ENCODE data around the gene ERGIC3.

ERGIC3 gene

DNA sequence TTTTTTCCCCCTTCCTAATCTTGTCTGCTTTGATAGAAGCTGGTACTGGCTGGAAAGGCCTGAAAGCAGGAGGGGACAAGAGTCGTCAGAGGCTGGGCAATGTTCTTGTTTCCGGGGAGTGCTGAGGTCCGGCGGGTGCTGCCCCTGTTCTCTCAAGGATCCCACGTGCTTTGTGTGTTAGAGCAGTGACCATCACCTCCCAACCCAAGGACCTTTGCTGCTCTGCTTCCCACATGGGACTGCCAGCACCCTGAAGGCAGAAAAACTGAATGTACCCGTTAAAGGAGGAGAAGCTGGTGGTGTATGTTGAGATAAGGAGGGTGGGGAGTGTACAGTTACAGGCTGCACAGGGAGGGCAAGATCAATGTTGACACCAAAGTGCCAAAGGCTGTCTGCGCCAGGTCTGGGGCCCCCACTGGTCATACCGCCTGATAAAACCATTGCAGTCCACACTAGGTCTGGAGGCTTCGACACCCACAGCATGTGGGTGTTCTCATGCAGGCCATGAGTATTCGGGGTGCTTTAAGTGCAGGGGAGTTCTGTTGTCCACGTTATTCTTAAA lies 27.4 kb upstream of the ERGIC3 start:
- TF ChIP-seq CTCF (IDR thresholded peaks at IDR 0.05; ENCODE audit: low read depth, low read length, poor library complexity, severe bottlenecking) (no peak), EZH2phosphoT487 (IDR thresholded peaks at IDR 0.05; ENCODE audit: borderline replicate concordance, low read length) (no peak)
- H3K4me3 ChIP-seq (ENCODE audit: low read length): no peak overlapping the region
- no peaks in the 10 kb centered on the region for H3K4me1 ChIP-seq (ENCODE audit: control insufficient read depth, low read length)
- peaks cover 24% of the 10 kb centered on the region for H3K36me3 ChIP-seq (ENCODE audit: control insufficient read depth, low read length)
- no peaks in the 10 kb centered on the region for H3F3A ChIP-seq (ENCODE audit: control insufficient read depth, insufficient read depth)
- no peak overlapping the region for H3K4me2 ChIP-seq (ENCODE audit: low read length)
- no peaks in the 10 kb centered on the region for H3K79me2 ChIP-seq (ENCODE audit: control insufficient read depth, low read length)
- H3K9me3 ChIP-seq (ENCODE audit: control insufficient read depth, insufficient read depth, low read length): no peaks in the 10 kb centered on the region
- H3K9me2 ChIP-seq (replicated peaks; ENCODE audit: control insufficient read depth, low read length): no peaks in the 10 kb centered on the region
- no peaks in the 10 kb centered on the region for H3K27me3 ChIP-seq (ENCODE audit: control insufficient read depth, low read length)
- no peak overlapping the region for H3K27ac ChIP-seq (ENCODE audit: low read depth, low read length)
- H4K20me1 ChIP-seq (ENCODE audit: control insufficient read depth, insufficient read depth, low read depth, low read length): no peaks in the 10 kb centered on the region

DNA sequence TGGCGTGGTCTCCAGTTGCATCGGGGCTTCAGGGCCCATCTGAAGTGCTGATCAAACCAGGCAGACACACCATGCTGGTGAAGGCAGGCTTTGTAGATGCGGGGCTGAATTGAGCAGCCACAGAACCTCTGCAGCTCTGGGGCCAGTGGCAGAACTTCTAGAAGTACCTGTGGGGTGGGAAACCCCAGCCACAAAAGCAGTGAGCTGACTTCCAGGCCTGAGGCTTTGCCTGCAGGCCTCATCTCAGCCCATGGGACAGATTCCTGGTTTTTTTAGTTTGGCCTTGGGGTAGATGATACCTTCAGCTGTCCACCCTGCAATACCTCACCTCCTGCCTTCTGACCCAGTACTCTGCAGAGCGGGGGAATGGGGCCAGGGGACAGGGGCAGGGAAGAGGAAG lies 26.5 kb upstream of the ERGIC3 start:
- H3K27me3 ChIP-seq (ENCODE audit: control insufficient read depth, low read length): no peaks in the 10 kb centered on the region
- no peaks in the 10 kb centered on the region for H3K9me2 ChIP-seq (replicated peaks; ENCODE audit: control insufficient read depth, low read length)
- H3K27ac ChIP-seq (ENCODE audit: low read depth, low read length): no peak overlapping the region
- H3K4me1 ChIP-seq (ENCODE audit: control insufficient read depth, low read length): no peaks in the 10 kb centered on the region
- no peak overlapping the region for H3K4me3 ChIP-seq (ENCODE audit: low read length)
- peaks cover 18% of the 10 kb centered on the region for H3K36me3 ChIP-seq (ENCODE audit: control insufficient read depth, low read length)
- H3K4me2 ChIP-seq (ENCODE audit: low read length): no peak overlapping the region
- TF ChIP-seq EZH2phosphoT487 (IDR thresholded peaks at IDR 0.05; ENCODE audit: borderline replicate concordance, low read length) (no peak), CTCF (IDR thresholded peaks at IDR 0.05; ENCODE audit: low read depth, low read length, poor library complexity, severe bottlenecking) (no peak)
- no peaks in the 10 kb centered on the region for H3F3A ChIP-seq (ENCODE audit: control insufficient read depth, insufficient read depth)
- H3K79me2 ChIP-seq (ENCODE audit: control insufficient read depth, low read length): no peaks in the 10 kb centered on the region
- H3K9me3 ChIP-seq (ENCODE audit: control insufficient read depth, insufficient read depth, low read length): no peaks in the 10 kb centered on the region
- no peaks in the 10 kb centered on the region for H4K20me1 ChIP-seq (ENCODE audit: control insufficient read depth, insufficient read depth, low read depth, low read length)

DNA sequence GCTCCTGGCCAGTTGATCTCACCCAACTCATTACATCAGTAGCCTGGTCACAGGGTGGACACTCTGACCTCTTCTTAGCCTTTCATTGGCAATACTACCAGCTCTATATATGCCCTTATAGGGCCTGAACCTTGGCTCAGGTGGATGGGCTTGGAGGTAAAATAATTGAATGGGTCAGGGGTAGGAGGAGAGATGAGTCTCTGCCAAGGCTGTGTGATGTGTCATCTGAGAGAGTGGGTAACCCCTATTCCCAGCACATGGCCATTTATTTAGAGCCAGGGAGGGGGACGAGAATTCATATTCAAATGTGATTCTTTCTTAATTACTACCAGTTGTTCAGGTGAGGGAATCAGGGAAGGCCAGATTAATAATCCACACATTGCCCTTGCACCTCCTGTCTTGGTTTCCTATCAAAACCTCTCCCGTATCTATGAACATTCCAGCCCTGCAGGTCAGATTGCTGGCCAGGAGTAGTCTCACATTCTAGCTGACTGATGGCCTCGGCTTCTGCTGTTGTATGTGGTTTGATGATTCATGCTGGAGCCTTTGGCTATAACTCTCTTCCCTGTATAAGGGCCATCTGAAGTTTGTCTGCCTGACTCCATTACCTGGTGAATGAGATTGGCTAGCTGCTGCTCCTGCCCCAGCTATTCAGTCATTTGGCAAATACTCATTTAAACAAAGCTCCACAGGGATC lies 25.8 kb upstream of the ERGIC3 start:
- no peaks in the 10 kb centered on the region for H3K9me2 ChIP-seq (replicated peaks; ENCODE audit: control insufficient read depth, low read length)
- no peak overlapping the region for H3K4me2 ChIP-seq (ENCODE audit: low read length)
- peaks cover 15% of the 10 kb centered on the region for H3K36me3 ChIP-seq (ENCODE audit: control insufficient read depth, low read length)
- TF ChIP-seq EZH2phosphoT487 (IDR thresholded peaks at IDR 0.05; ENCODE audit: borderline replicate concordance, low read length): no peak
- TF ChIP-seq CTCF (IDR thresholded peaks at IDR 0.05; ENCODE audit: low read depth, low read length, poor library complexity, severe bottlenecking): no peak
- no peaks in the 10 kb centered on the region for H3F3A ChIP-seq (ENCODE audit: control insufficient read depth, insufficient read depth)
- H3K4me1 ChIP-seq (ENCODE audit: control insufficient read depth, low read length): no peaks in the 10 kb centered on the region
- no peak overlapping the region for H3K27ac ChIP-seq (ENCODE audit: low read depth, low read length)
- no peaks in the 10 kb centered on the region for H3K79me2 ChIP-seq (ENCODE audit: control insufficient read depth, low read length)
- H4K20me1 ChIP-seq (ENCODE audit: control insufficient read depth, insufficient read depth, low read depth, low read length): no peaks in the 10 kb centered on the region
- no peaks in the 10 kb centered on the region for H3K27me3 ChIP-seq (ENCODE audit: control insufficient read depth, low read length)
- H3K9me3 ChIP-seq (ENCODE audit: control insufficient read depth, insufficient read depth, low read length): no peaks in the 10 kb centered on the region
- H3K4me3 ChIP-seq (ENCODE audit: low read length): no peak overlapping the region
